IMR-90 (cell line): Measurements from ENCODE around the gene UBL4B. TPM values are rescaled to one million over a fixed set of nuclear protein-coding genes. Genes with fewer than 3 reads are reported as not detected.
A peak's percentile ranks its signal among the peaks of the same experiment; 100 is the strongest.

Experiments used
- ATAC-seq: fragments of 200-7000 bp; cut with Tn5 transposase; 2 replicates; pipeline ENCODE4 v1.9.1; 2020; ENCODE audit warnings: low read depth, mild to moderate bottlenecking, moderate library complexity
- BruUV-seq: library from RNA; stranded (reverse); fragments of 400-500 nt; replicated peaks from 2 replicates; lab custom pipeline; 2021; lab: Mats Ljungman, UMichigan
- CTCF ChIA-PET: fragments of 300-600 bp; formaldehyde crosslinking; extraction: SDS; loops from one replicate; lab custom pipeline; 2021; ENCODE audit warnings: antibody characterized with exemption; lab: Yijun Ruan, JAX
- POLR2A ChIA-PET: fragments of 300-600 bp; sonication (Branson Sonifier 250); formaldehyde crosslinking; loops from one replicate; lab custom pipeline; 2022; ENCODE audit warnings: antibody characterized with exemption; ENCODE audit not compliant: unreplicated experiment; lab: Charles Lee
- DNase-seq: peaks from one replicate; pipeline ENCODE4 v3.0.0; 2013
- H2AFZ ChIP-seq: replicated peaks from 2 replicates; pipeline ENCODE3; 2013; ENCODE audit warnings: low read length, mild to moderate bottlenecking; ENCODE audit not compliant: poor library complexity
- H2AK5ac ChIP-seq: 2 replicates; pipeline ENCODE4 v1.6.1; 2013; ENCODE audit warnings: low read depth, low read length, inconsistent platforms
- H2AK9ac ChIP-seq: replicated peaks from 2 replicates; pipeline ENCODE3; 2013; ENCODE audit warnings: mild to moderate bottlenecking, low read depth, low read length, moderate library complexity; ENCODE audit not compliant: poor library complexity
- H2BK120ac ChIP-seq: 2 replicates; pipeline ENCODE4 v1.6.1; 2013; ENCODE audit warnings: low read depth, low read length, inconsistent platforms
- H2BK15ac ChIP-seq: 3 replicates; pipeline ENCODE4 v1.6.1; 2013; ENCODE audit warnings: low read depth, low read length, inconsistent platforms
- H2BK20ac ChIP-seq: 2 replicates; pipeline ENCODE4 v1.6.1; 2013; ENCODE audit warnings: low read depth, mild to moderate bottlenecking, inconsistent platforms, low read length, moderate library complexity
- H2BK5ac ChIP-seq: 2 replicates; pipeline ENCODE4 v1.6.1; 2013; ENCODE audit warnings: mild to moderate bottlenecking, low read depth, low read length, inconsistent platforms; ENCODE audit not compliant: poor library complexity, severe bottlenecking
- H3K14ac ChIP-seq: replicated peaks from 2 replicates; pipeline ENCODE4 v1.6.1; 2013; ENCODE audit warnings: low read depth, low read length, inconsistent platforms
- H3K18ac ChIP-seq: 2 replicates; pipeline ENCODE4 v1.6.1; 2013; ENCODE audit warnings: low read depth, low read length, control low read depth
- H3K23ac ChIP-seq: 2 replicates; pipeline ENCODE4 v1.6.1; 2013; ENCODE audit warnings: low read depth, low read length, inconsistent platforms
- H3K27ac ChIP-seq: 2 replicates; pipeline ENCODE4 v1.5.1; 2013; ENCODE audit warnings: mild to moderate bottlenecking, control low read depth, low read length; ENCODE audit not compliant: insufficient read depth
- H3K27me3 ChIP-seq: 2 replicates; pipeline ENCODE4 v1.6.1; 2013; ENCODE audit warnings: low read length; ENCODE audit not compliant: control insufficient read depth, insufficient read depth
- H3K36me3 ChIP-seq: 2 replicates; pipeline ENCODE4 v1.6.1; 2013; ENCODE audit warnings: low read length, mixed read lengths; ENCODE audit not compliant: control insufficient read depth, insufficient read depth
- H3K4ac ChIP-seq: 2 replicates; pipeline ENCODE4 v1.6.1; 2013; ENCODE audit warnings: low read depth, low read length, inconsistent platforms
- H3K4me1 ChIP-seq: 2 replicates; pipeline ENCODE4 v1.6.1; 2013; ENCODE audit warnings: low read length, mixed read lengths; ENCODE audit not compliant: control insufficient read depth, insufficient read depth
- H3K4me2 ChIP-seq: 2 replicates; pipeline ENCODE4 v1.6.1; 2013; ENCODE audit warnings: low read depth, mild to moderate bottlenecking, control low read depth, low read length, moderate library complexity
- H3K4me3 ChIP-seq: 2 replicates; pipeline ENCODE4 v1.5.1; 2013; ENCODE audit warnings: low read depth, mild to moderate bottlenecking, control low read depth, low read length, moderate library complexity; ENCODE audit not compliant: insufficient read depth
- H3K56ac ChIP-seq: 2 replicates; pipeline ENCODE4 v1.6.1; 2013; ENCODE audit warnings: low read length, inconsistent platforms; ENCODE audit not compliant: insufficient read depth; ENCODE audit errors: extremely low read depth
- H3K79me1 ChIP-seq, 2 experiments: 2 replicates each; pipeline ENCODE4 v1.6.1; 2013; ENCODE audit warnings: low read length in 2 of 2, inconsistent platforms in 1 of 2, low read depth in 1 of 2
- H3K9ac ChIP-seq: 2 replicates; pipeline ENCODE4 v1.6.1; 2013; ENCODE audit warnings: low read depth, low read length, control low read depth
- H3K9me1 ChIP-seq: 2 replicates; pipeline ENCODE4 v1.6.1; 2013; ENCODE audit warnings: low read length, inconsistent platforms; ENCODE audit not compliant: insufficient read depth
- H3K9me3 ChIP-seq: 2 replicates; pipeline ENCODE4 v1.6.1; 2013; ENCODE audit warnings: low read length; ENCODE audit not compliant: control insufficient read depth, insufficient read depth
- H4K20me1 ChIP-seq: 2 replicates; pipeline ENCODE4 v1.6.1; 2013; ENCODE audit warnings: low read length, inconsistent platforms; ENCODE audit not compliant: insufficient read depth
- H4K5ac ChIP-seq: 2 replicates; pipeline ENCODE4 v1.6.1; 2013; ENCODE audit warnings: mild to moderate bottlenecking, low read depth, low read length, control low read depth
- H4K8ac ChIP-seq, 2 experiments: 2 replicates each; pipeline ENCODE4 v1.6.1; 2013; ENCODE audit warnings: low read depth in 2 of 2, low read length in 2 of 2, control low read depth in 1 of 2, inconsistent platforms in 1 of 2
- H4K91ac ChIP-seq: 2 replicates; pipeline ENCODE4 v1.6.1; 2013; ENCODE audit warnings: low read depth, low read length, inconsistent platforms; ENCODE audit not compliant: insufficient read depth
- BHLHE40 ChIP-seq: fragments of 150-350 bp; IDR thresholded peaks from 2 replicates; pipeline ENCODE4 v1.6.1; 2016; ENCODE audit warnings: mild to moderate bottlenecking, low read depth, low read length
- WGBS, 2 experiments: methylation state at CpG; one replicate each; pipeline versions ENCODE4 v1.1.5 to v1.1.7; 2013; ENCODE audit warnings: missing lambda C conversion rate in 2 of 2; ENCODE audit not compliant: insufficient read length in 1 of 2; ENCODE audit errors: extremely low coverage in 2 of 2; 5-methylcytosine and 5-hydroxymethylcytosine counted together
- dilution Hi-C: fragments of 300-500 bp; cut with HindIII; formaldehyde crosslinking; loops from one replicate; pipeline ENCODE4 v1.14.3; 2018; ENCODE audit warnings: low sequenced_read_pairs; ENCODE audit not compliant: unreplicated experiment
- in situ Hi-C: fragments of 300-500 bp; cut with MboI; formaldehyde crosslinking; loops from 3 replicates; pipeline ENCODE4 v1.14.3; 2019; ENCODE audit warnings: low sequenced_read_pairs, inconsistent platforms, mixed read lengths
- intact Hi-C: fragments of 100-400 bp; cut with micrococcal nuclease; formaldehyde crosslinking; loops from 2 replicates; pipeline ENCODE4 v1.10.0; 2022
- polyA plus RNA-seq, 3 experiments: library from polyadenylated mRNA; depleted of rRNA; stranded (reverse); fragments of >200 nt; gene quantifications; 2 replicates each; pipeline ENCODE4 v1.2.3, GENCODE V29; 2012; ENCODE audit warnings: low replicate concordance in 1 of 3
- total RNA-seq: library from RNA; depleted of rRNA; stranded (reverse); fragments of >200 nt; gene quantifications from 2 replicates; pipeline ENCODE4 v1.2.3, GENCODE V29; 2012
- TF ChIP-seq, protein P1 (sequence below): conservative IDR thresholded peaks from 2 replicates; pipeline ENCODE4 v1.5.1; 2012; ENCODE audit warnings: mild to moderate bottlenecking, low read depth, low read length, improper control_type of control experiment

The UBL4B gene
- total and polyA plus RNA-seq, 2 of the 4 experiments (the other 2 are of a cell fraction) = not detected

- no peaks in the 10 kb centered on the region for H3K4me1 ChIP-seq
- in situ Hi-C loops = no loop called here
- POLR2A ChIA-PET = no interaction called here
- no peaks in the 10 kb centered on the region for H3K79me1 ChIP-seq
- H3K27ac ChIP-seq = no peak overlapping the region
- H2BK120ac ChIP-seq = no peak overlapping the region
- TF ChIP-seq, protein P1, sequence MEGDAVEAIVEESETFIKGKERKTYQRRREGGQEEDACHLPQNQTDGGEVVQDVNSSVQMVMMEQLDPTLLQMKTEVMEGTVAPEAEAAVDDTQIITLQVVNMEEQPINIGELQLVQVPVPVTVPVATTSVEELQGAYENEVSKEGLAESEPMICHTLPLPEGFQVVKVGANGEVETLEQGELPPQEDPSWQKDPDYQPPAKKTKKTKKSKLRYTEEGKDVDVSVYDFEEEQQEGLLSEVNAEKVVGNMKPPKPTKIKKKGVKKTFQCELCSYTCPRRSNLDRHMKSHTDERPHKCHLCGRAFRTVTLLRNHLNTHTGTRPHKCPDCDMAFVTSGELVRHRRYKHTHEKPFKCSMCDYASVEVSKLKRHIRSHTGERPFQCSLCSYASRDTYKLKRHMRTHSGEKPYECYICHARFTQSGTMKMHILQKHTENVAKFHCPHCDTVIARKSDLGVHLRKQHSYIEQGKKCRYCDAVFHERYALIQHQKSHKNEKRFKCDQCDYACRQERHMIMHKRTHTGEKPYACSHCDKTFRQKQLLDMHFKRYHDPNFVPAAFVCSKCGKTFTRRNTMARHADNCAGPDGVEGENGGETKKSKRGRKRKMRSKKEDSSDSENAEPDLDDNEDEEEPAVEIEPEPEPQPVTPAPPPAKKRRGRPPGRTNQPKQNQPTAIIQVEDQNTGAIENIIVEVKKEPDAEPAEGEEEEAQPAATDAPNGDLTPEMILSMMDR = peak; percentile 35; the same call in 1 of the 2 replicates
- no peak for TF ChIP-seq BHLHE40
- H2BK5ac ChIP-seq = no peak overlapping the region
- no peak for ATAC-seq
- CTCF ChIA-PET = no interaction called here
- no peak overlapping the region for H2AK9ac ChIP-seq
- no peak overlapping the region for H2BK15ac ChIP-seq
- H3K18ac ChIP-seq = no peak overlapping the region
- H3K56ac ChIP-seq = no peak overlapping the region
- H4K20me1 ChIP-seq = no peaks in the 10 kb centered on the region
- H3K9ac ChIP-seq = no peak overlapping the region
- no peaks in the 10 kb centered on the region for H3K36me3 ChIP-seq
- H3K4me2 ChIP-seq = no peak overlapping the region
- no peak overlapping the region for H2AFZ ChIP-seq
- no CpG with 5 or more reads among the region's 4 CpGs for WGBS, 2 experiments
- H3K27me3 ChIP-seq = peaks cover 43% of the 10 kb centered on the region
- H3K4ac ChIP-seq = no peak overlapping the region
- H3K14ac ChIP-seq = no peak overlapping the region
- H4K91ac ChIP-seq = no peak overlapping the region
- H3K23ac ChIP-seq = no peak overlapping the region
- H4K8ac ChIP-seq = no peak overlapping the region
- no peak overlapping the region for H2BK20ac ChIP-seq
- intact Hi-C loops = no loop called here
- H2AK5ac ChIP-seq = no peak overlapping the region
- dilution Hi-C loops = no loop called here
- no peak overlapping the region for H4K5ac ChIP-seq
- H3K9me3 ChIP-seq = no peaks in the 10 kb centered on the region
- no peak overlapping the region for H3K4me3 ChIP-seq
- BruUV-seq = no TSS peak
- DNase-seq = peak; percentile 11
- H3K9me1 ChIP-seq = no peaks in the 10 kb centered on the region
Measured at GRCh38 chr1:110148961-110149360, 36.7 kb downstream of the UBL4B start.
